NCI-H1092 (cell line): ENCODE measurements around the gene COL4A2.
"Not testable (repeated sequence)": the region's sequence is repeated elsewhere in the genome, so short reads cannot be mapped to it uniquely, and the experiment has no call there.

Experiments used
- DNase-seq: peaks from one replicate; lab custom pipeline; 2025; lab: John Stamatoyannopoulos, UW

The COL4A2 gene

DNA sequence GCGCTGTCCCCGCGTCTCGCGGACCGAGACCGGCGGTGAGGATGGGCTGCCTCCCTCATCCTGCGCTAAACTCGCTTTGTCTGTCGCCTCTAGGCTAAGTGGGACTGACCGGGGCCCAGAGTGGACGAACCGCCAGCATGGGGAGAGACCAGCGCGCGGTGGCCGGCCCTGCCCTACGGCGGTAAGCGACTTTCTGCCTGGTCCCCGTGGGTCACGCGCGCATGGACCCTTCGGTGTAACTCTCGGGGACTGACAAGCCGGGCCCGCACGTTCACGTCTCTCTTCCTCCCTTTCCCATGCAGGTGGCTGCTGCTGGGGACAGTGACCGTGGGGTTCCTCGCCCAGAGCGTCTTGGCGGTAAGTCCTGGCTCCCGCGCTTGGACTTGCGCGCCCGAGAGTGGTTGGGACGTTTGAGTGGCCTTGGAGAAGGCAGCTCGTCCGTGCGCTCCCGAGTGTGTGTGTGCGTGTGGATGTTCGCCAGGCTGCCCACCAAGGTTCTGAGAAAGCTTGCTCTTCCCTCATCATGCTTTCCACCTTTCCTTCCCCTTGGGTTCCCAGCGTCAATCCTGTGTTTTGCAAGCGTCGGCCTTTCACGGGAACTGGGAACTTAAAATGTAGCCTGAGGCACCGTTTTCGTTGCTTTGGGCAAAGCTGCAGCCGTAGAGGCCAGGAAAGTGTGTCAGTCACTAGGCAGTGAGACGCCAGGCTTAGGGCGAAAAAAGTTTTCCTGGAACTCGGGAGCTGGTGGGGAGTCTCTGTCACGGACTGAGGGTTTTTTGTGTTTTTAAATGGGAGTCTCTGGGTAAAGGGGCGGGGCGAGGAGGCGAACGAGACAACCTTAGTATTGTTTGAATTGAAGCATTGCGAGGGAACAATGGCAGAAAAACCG, 927 bp downstream of the COL4A2 start:
- no peak for DNase-seq

GRCh38 chr13:110308656-110309359, 1.7 kb downstream of the COL4A2 start:
- DNase-seq, result no peak

DNA sequence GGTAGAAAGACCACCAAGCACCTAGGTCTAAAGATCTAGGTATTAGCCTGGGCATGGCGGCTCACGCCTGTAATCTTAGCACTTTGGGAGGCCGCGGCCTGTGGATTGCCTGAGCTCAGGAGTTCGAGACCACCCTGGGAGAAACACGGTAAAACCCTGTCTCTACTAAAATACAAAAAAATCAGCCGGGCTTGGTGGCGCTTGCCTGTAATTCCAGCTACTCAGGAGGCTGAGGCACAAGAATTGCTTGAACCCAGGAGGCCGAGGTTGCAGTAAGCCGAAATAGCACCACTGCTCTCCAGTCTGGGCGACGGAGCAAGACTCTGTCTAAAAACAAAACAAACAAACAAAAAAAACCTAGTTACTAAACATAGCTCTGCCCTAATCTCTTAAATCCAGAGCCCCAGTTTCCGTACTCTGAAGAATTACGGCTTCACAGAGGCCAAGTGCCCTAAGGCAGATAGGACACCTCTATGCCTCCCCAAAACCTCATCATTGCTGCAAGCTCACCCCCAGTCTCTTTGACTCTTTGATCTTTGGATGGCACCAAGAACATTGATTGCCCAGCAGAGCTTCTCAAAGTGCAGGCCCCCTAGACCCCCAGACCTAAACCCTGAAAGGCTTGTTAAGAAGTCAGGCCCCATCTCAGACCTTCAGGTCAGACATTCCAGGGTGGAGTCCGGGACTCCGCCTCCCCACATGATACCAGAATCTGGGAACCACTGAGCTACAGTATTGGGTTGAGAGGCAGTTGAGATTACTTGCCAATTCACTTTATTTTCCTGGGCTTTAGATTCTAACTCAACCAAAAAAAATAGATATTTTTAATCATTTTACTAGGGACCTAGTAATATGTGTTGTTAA, 2.8 kb downstream of the COL4A2 start:
- no peak for DNase-seq

GRCh38 chr13:110310541-110311442, 3.7 kb downstream of the COL4A2 start:
- DNase-seq, result no peak

DNA sequence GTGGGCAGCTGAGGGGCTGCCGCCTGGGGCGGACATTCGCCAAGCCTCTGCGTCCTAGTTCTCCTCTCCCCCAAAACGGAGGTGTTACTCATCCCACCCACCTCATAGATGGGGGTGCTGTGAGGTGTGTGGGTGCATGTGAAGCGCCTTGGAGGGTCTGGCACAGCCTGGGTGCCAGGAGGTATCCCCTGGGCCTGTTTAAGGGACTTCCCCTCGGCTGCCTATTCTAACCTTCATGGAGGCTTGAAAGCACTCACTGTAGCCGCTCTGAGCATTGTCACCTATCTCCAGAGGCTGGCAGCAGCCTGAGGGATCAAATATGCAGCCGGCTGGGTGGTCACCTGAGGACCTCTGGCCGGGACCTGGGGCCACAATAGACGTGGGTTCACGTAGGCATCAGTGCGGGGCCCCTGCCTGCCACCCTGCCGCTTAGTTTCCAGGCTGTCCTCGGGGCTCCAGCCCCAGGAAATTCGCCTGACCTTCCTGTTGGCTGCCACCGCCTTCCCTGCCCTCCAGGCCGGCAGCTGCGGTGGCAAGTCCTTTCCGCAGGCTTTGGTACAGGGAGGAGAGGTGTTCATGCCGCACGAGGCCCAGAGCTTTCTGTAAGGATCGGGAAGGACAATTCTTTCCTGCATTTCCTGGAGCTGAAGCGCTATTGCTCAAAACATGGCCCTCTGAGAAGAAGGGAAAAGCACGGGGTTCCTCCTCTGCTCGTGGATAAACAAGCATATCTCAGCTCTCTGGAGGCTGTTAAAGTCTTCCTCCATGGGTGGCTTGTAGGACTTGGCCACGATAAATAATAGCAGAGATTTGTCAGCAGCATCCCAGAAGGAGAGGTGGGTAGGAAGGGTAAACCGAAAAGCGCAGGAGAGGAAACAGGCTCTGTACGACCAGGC, 4.6 kb downstream of the COL4A2 start:
- DNase-seq, result no peak

DNA sequence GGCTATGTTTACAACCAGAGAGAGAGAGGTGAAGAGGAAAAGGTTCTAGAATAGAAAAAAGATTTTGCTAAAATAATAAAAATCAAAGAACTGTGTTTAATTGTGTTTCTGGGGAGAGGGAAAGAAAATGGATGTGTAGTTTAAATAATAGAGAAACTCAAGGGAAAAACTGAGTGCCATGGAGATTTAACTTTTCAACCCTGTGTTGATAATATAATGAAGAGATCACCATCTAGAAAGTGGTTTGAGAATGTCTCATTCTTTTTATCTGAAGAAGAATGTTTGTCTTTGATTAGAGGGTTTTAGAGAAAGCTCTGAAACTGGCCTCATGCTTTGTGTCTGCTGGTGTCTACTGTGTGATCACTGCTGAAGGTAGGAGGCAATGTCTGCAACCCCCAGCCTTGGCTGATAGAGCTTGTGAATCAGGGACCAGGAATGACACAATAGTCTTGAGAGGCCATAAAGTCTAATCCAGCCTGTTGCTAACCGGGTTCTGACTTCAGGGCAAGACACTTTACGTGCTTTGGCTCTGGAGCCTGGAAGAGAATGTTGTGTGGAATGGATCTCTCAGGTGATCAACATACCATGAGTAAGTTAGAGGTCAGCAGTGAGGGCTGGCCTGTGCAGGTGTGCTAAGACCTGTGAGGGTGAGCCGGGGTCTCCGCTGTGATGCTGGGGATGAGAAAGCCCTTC, 5.4 kb downstream of the COL4A2 start:
- no peak for DNase-seq

- DNase-seq, result not testable (repeated sequence)
These were observed 6.2 kb downstream of the COL4A2 start for GRCh38 chr13:110313261-110313660.

- DNase-seq, result not testable (repeated sequence)
These were observed 6.6 kb downstream of the COL4A2 start for GRCh38 chr13:110313733-110314132.

- no peak for DNase-seq
These were observed 7.6 kb downstream of the COL4A2 start for GRCh38 chr13:110314516-110315245.

GRCh38 chr13:110316196-110316595, 9.1 kb downstream of the COL4A2 start:
- DNase-seq, result no peak

- DNase-seq, result no peak
These were observed 10.0 kb downstream of the COL4A2 start for GRCh38 chr13:110317093-110317492.

GRCh38 chr13:110317496-110318195, 10.6 kb downstream of the COL4A2 start:
- no peak for DNase-seq

DNA sequence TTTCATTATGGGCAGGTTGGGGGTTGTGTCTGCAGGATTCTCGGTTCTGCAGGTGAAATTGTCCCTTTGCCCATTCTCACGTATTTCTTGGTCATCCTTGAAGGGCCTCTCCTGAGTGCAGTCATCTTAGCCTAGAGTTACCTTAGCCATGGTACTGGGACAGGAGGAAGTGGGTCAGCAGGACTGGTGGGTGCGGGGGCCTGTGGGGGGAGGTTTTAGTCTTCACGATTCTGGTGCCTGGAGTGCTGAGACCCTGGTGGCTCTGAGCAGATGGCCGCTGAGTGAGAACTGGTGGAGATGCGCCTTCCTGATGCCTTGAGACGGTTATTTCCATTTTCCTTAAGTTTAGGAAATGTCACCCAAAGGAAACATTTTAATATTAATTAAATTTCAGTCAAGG, 11.8 kb downstream of the COL4A2 start:
- no peak for DNase-seq

DNA sequence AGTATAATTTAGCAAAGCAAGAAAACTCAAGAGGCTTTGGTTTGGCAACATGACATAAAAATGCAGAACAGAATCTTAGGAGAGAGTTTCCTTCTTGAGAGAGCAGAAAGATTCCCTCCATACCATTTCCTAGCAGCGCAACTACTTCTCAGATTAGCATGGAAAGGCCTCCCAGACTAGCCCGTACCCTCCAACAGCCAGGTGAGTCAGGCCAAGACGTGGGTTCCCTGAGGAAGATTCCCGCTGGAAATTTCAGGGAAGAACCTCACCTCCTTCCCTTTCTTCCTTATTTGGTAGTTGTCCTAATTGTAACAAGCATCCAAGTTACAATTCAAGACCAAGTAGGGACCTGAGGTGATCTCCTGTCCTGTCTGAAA, 12.3 kb downstream of the COL4A2 start:
- no peak for DNase-seq

DNA sequence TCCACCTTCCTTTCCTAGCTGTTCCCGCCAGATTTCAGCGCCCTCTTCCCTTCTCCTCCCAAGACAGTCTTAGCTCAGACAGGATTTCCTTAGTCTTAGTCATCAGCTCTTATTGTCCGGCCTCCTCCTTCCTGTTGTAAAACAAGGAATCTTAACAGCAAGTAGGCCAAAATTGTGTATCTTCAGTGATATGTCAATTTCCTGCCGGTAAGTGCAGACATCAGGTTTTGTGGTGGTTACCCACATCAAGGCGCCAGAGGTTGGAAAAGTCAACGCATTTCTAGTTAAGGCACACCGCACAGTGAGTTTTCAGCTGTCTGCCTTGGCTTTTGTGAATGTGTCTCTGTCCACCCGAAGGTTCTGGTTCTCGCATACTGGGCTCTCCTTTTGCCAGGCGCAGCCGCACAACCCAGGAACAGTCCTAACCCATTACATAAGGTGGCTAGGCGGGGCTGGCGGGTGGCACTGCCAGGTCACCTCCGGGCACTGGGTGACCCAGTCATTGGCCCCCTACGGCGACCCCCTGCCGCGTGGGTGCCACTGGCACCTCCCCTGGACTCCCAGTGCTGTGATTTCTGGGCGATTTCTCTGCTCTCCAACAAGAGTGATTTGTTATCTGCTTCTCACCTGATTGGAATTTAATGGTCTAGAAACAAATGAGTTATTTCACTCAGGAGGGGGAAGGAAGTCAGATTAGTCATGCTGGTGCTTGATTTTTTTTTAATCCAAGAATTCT, 12.9 kb downstream of the COL4A2 start:
- DNase-seq, result no peak

- DNase-seq, result no peak
These were observed 13.6 kb downstream of the COL4A2 start for GRCh38 chr13:110320645-110321044.

- DNase-seq, result not testable (repeated sequence)
These were observed 14.5 kb downstream of the COL4A2 start for GRCh38 chr13:110321573-110321972.
